ENCODE results near the gene PLAGL2.

The PLAGL2 gene

GRCh38 chr20:32231245-32231644 lies 23.7 kb upstream of the PLAGL2 start:
- DNase-seq: no peak

GRCh38 chr20:32230707-32231106 lies 23.2 kb upstream of the PLAGL2 start:
- no peak for DNase-seq

DNA sequence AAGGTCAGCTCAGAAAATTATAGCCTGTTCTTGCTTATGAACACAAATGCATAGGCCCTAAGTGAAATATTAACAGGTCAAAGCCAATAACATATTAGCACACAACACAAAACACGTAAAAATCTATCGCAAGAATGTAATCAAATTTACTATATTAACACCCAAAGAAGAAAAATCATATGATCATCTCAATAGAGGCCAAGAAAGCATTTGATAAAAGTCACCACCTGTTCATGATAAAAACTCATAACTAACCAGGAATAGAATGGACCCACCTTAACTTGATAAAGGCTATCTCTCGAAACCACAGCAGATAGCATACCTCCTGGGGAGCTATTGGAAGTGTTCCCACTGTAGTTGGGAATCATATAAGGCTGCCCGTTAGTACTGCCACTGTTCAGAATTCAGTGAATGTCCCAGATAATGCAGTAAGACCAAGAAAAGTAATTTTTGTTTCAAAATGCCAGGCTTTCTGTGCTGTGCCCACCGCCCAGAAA lies 21.8 kb upstream of the PLAGL2 start:
- no peak for DNase-seq

GRCh38 chr20:32227744-32228688 lies 20.5 kb upstream of the PLAGL2 start:
- DNase-seq: peak; percentile 87

DNA sequence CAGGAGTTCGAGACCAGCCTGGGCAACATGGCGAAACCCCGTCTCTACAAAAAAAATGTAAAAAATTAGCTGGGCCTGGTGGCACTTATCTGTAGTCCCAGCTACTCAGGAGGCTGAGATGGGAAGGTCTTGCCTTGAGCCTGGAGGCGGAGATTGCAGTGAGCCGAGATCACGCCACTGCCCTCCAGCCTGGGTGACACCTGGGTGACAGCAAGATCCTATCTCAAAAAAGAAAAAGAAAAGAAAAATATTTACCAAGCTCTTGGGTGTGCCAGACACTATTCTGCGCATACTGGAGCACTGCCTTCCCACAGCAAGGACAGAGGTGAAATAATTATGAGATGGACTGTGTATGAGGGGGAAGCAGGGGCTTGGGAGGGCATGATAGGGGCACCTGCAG lies 19.8 kb upstream of the PLAGL2 start:
- peak; percentile 39 for DNase-seq

- DNase-seq: no peak
Measured at GRCh38 chr20:32226391-32226790, 18.8 kb upstream of the PLAGL2 start.

DNA sequence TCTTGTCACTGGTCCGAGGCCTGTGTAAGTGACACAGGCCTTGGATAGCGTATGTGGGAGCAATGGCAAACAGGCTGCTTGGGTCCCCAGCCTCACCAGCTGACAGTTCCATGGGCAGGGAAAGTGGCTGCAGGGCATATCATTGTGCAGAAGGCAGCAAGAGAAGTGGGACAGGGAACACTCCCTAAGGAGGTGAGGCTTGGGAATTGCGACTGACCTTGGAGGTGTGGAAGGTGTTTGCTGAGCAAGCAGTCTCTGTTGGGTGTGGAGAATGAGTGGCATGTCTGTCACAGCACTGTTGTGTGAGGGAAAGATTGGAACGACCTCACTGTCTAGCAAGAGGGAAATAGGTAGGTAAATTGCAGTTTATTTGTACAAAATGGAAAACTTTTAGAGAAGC lies 16.9 kb upstream of the PLAGL2 start:
- DNase-seq: no peak

DNA sequence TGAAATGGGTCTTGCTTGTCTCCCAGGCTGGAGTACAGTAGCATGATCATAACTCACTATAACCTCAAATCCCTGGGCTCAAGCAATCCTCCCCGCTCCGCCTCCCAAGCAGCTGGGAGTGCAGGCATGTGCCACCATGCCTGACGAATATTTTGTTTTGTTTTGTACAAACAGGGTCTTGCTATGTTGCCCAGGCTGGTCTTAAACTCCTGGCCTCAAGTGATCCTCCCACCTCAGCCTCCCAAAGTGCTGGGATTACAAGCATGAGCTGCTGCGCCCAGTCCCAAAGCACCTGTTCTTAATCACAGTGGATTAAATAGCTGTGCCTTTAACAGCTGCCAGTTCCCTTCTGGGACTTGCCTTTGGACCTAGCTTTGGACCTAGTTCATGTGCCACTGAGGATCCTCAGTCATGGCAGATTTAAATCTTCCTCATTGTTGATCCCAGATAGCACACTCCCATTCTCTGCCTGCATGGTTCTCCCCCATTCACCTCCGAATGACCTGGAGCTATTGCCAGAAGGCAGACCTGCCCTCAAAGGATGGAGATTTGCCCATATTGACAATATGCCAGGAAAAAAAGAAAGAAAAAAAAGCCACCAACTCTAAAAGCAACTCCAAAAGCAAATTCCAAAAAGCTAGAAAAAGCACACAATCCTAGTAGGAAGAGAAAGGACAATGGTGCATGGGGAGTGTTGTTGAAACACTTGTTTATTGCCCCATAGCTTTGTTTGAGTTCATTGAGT lies 10.8 kb upstream of the PLAGL2 start:
- DNase-seq: no peak

DNA sequence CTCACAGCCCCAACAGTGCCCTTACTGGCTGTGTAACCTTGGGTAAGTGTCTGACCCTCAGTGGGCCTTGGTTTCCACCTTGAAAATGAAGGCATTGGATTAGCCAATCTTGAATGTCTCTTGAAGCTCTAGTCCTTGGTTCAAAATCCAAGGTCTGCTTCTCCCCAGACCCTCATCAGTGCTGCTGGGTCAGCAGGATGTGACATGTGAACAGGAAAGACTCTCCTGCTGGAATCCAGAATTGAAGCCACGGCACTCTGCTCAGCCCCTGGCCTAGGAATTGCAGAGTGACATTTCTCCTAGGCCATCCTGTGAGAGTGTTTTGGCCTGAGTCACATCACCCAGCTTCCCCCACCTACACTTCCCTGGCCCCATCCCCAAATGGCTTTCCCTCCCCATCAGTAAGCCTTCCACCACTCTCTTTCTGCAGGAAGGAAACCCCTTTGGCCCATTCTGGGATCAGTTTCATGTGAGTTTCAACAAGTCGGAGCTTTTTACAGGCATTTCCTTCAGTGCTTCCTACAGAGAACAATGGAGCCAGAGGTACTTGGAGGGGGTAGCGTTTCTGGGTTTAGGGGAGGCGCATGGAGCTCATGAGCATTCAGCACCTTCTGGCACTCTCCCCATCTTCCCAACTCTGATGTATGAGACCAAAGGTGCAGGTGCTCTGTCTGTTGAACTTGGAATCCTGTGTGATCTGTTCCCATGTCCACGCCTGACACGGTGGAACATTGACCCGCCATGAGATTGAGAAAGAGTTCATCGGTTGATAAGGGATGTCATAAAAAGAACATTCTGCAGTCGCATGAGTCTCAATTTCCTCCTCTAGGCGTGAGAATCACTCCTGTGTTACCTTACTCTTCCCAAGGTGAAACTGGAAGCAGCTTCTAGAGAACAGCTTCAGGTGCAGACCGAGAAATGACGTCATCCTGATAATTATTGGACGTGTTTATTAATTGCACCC lies 8.9 kb upstream of the PLAGL2 start:
- no peak for DNase-seq

GRCh38 chr20:32215729-32216128 lies 8.2 kb upstream of the PLAGL2 start:
- DNase-seq: no peak

DNA sequence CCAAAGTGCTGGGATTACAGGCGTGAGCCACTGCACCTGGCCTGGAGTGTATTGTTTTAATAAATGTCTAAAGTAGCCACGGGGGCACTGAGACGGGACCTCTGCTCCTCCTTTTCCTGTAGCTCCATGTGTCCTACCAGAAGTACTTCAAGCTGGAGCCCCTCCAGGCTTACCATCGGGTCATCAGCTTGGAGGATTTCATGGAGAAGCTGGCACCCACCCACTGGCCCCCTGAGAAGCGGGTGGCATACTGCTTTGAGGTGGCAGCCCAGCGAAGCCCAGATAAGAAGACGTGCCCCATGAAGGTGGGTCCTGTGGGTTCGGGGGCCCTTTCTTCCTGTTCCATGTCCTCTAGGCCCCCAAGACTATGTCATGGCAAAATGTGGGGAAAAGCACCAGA lies 7.6 kb upstream of the PLAGL2 start:
- DNase-seq: no peak

DNA sequence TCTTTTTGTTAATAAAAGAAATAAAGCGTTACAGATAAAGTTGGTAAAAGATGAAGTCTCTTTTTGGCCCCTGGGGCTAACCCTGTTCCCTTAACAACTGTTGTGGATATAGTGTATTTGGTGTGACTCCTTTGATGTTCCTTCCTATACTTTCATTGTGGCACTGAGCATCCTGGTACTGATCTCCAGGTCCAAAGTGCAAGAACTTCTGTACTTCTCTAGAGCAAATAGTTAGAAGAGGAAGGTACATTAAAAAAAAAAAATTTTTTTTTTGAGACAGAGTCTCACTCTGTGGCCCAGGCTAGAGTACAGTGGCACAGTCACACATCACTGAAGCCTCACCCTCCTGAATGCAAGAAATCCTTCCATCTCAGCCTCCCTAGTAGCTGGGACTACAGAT lies 6.3 kb upstream of the PLAGL2 start:
- DNase-seq: no peak

GRCh38 chr20:32209850-32210605 lies 2.5 kb upstream of the PLAGL2 start:
- no peak for DNase-seq

GRCh38 chr20:32208499-32209154 lies 1.1 kb upstream of the PLAGL2 start:
- DNase-seq: no peak

- DNase-seq: no peak
Measured at GRCh38 chr20:32206760-32207625, 550 bp downstream of the PLAGL2 start.

DNA sequence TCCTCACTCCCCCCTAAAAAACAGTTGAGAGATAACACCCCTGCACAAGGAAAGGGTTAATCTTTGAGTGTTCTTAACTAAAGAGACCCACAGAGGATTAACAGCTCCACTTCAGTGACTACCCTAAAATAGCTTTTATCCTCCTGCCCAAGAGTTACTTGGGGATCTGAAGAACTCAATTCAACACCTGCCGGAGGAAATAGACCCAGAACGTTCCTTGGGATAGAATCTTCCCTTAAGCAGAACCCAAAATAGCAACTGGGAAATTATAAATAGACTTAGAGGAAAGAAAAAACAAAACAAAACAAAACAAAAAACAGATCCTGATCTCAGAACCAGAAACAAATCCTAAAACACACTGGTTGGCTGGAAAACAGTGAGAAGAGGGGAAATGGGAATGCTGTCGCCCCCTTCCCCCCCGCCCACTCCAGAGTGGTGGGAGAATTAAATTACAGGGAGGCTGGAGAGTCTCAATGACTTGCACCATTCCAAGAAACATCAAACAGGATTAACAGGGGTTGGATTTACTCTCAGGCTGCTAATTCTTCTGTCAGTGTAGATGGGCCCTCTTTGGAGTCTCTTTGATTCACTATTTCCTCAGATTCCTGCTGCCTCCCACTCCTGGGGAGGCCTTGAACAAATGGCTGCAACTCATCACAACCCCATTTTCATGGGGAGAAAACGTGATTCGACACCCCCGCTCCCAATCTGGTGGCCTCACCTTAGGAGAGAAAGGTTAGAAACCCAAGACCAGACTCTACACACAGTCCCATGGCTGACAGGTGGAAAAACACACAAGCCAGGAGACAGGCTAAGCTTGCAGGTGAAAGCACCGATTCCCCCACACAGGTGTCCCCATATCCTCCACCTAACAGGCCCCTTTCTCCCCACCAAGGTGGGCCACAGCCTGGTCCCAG lies 1.4 kb downstream of the PLAGL2 start:
- no peak for DNase-seq

DNA sequence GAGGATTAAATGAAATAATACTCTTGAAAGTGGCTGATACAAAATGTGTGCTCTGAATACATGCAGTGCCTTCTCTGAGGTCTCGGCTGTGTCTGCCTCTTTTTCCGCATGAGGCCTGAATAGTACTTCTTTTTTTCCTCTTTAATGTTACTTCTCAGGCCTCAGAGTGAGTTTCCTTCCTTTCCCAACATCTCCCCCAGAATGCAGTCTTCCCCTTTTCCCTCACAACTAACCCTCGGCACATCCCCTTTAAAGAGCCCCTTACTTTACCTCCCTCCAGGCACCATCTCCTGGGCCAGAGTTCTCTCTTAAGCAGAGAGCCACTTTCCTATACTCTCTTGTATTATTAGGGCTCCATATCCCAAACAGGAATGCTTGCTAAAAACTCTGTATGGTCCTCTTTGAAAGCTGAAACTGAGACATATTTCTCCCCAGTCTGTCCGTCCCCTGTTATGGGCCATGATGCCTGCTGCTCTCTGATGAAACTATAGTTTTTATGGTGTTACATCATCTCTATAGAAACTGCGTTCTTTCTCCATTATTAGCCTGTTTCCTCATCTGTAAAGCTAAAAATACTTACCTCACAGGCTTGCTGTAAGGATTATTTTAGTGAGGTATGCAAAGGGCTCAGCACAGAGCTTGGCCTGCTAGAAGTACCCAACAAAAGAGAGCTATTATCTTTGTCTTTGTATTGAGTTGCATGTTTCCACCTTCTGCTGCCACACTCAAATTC lies 2.3 kb downstream of the PLAGL2 start:
- DNase-seq: peak; percentile 78

Measured in GF-D8 (cell line).